ENCODE measurements around the gene C11orf91. TPM values are rescaled to one million over a fixed set of nuclear protein-coding genes. Genes with fewer than 3 reads are reported as not detected.

Gene C11orf91
- total RNA-seq, 1 experiment from 2014 or later: 0.22 TPM

DNA sequence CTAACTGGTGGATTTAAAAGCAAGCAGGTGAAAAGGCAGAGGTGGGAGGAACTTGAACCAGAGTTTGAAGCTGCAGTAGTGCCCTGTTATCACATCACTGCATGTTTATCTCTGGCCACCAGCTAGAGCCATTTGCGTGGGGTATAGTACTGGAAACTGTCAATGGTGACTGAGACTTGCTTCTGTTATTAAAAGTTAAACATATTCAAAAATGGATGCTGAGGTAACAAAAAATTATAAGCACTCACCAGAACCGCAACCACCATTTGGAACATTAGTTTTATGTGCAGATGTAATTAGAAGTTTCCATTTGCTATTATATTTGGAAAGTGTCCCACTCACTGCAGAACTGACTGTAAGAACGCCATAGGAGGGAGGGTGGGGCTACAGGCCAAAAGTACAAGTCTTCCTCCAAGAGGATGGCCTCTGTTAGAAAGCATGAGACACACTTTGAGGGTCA, 36.8 kb upstream of the C11orf91 start:
- Mint-ChIP-seq H3K4me3 (peak overlapping the region; percentile 78), H3K27ac (no peak overlapping the region), H3K9me3 (no peaks in the 10 kb centered on the region), H3K27me3 (ENCODE audit: low read depth) (peaks cover 12% of the 10 kb centered on the region), H3K36me3 (no peaks in the 10 kb centered on the region), H3K4me1 (peaks cover 21% of the 10 kb centered on the region)
- POLR2A ChIA-PET: interaction anchor here (2.0 kb wide), 1 partner anchor 36 kb away, joined by 6 read pairs; the partner anchor contains the start of gene FBXO3
- CTCF ChIA-PET: interaction anchor here (1.3 to 1.4 kb wide), 2 partner anchors 69 to 71 kb away, joined by 3 to 6 read pairs; no protein-coding TSS in a partner anchor
- ATAC-seq (no peak), DNase-seq (ENCODE audit: low spot score) (no peak)
- TF ChIP-seq ZNF219 (CRISPR knock-in tag; IDR thresholded peaks at IDR 0.05; ENCODE audit: borderline replicate concordance) (no peak), JUN (CRISPR knock-in tag; IDR thresholded peaks at IDR 0.05) (no peak), ESRRA (CRISPR knock-in tag; IDR thresholded peaks at IDR 0.05; ENCODE audit: borderline replicate concordance) (no peak), SP1 (CRISPR knock-in tag; conservative IDR thresholded peaks at IDR 0.05) (no peak), ZNF532 (CRISPR knock-in tag; IDR thresholded peaks at IDR 0.05; ENCODE audit: borderline replicate concordance) (no peak), ZNF671 (CRISPR knock-in tag; IDR thresholded peaks at IDR 0.05) (no peak), ZNF396 (CRISPR knock-in tag; IDR thresholded peaks at IDR 0.05; ENCODE audit: borderline replicate concordance) (no peak), FOXP1 (CRISPR knock-in tag; IDR thresholded peaks at IDR 0.05; ENCODE audit: borderline replicate concordance) (no peak), GTF2I (CRISPR knock-in tag; conservative IDR thresholded peaks at IDR 0.05) (no peak), GABPB1 (CRISPR knock-in tag; IDR thresholded peaks at IDR 0.05) (no peak), STAT6 (CRISPR knock-in tag; conservative IDR thresholded peaks at IDR 0.05; ENCODE audit: low read depth) (no peak), TP53 (CRISPR knock-in tag; IDR thresholded peaks at IDR 0.05) (no peak), CBFB (CRISPR knock-in tag; IDR thresholded peaks at IDR 0.05; ENCODE audit: low read depth) (no peak), ZNF281 (CRISPR knock-in tag; IDR thresholded peaks at IDR 0.05) (no peak), SMAD3 (CRISPR knock-in tag; IDR thresholded peaks at IDR 0.05; ENCODE audit: borderline replicate concordance) (no peak), NFATC4 (CRISPR knock-in tag; IDR thresholded peaks at IDR 0.05) (no peak), ZNF423 (CRISPR knock-in tag; IDR thresholded peaks at IDR 0.05) (no peak), MAX (CRISPR knock-in tag; IDR thresholded peaks at IDR 0.05) (no peak), HMGA2 (CRISPR knock-in tag; IDR thresholded peaks at IDR 0.05) (no peak)
- TF ChIP-seq, protein P1, sequence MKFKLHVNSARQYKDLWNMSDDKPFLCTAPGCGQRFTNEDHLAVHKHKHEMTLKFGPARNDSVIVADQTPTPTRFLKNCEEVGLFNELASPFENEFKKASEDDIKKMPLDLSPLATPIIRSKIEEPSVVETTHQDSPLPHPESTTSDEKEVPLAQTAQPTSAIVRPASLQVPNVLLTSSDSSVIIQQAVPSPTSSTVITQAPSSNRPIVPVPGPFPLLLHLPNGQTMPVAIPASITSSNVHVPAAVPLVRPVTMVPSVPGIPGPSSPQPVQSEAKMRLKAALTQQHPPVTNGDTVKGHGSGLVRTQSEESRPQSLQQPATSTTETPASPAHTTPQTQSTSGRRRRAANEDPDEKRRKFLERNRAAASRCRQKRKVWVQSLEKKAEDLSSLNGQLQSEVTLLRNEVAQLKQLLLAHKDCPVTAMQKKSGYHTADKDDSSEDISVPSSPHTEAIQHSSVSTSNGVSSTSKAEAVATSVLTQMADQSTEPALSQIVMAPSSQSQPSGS (CRISPR knock-in tag; IDR thresholded peaks at IDR 0.05; ENCODE audit: borderline replicate concordance, low read depth): no peak
